HG03571 (cell line): ENCODE measurements around the gene UBE2Q2.

Source experiments
- ATAC-seq: cut with Tn5 transposase; IDR thresholded peaks from one replicate; pipeline ENCODE4 v1.9.1; 2021; ENCODE audit not compliant: unreplicated experiment

UBE2Q2 gene

GRCh38 chr15:75921732-75922703 lies 78.8 kb downstream of the UBE2Q2 start:
- no peak for ATAC-seq

- no peak for ATAC-seq
Observed at GRCh38 chr15:75923756-75924155, 80.5 kb downstream of the UBE2Q2 start.

GRCh38 chr15:75924576-75924975 lies 81.3 kb downstream of the UBE2Q2 start:
- ATAC-seq: no peak

DNA sequence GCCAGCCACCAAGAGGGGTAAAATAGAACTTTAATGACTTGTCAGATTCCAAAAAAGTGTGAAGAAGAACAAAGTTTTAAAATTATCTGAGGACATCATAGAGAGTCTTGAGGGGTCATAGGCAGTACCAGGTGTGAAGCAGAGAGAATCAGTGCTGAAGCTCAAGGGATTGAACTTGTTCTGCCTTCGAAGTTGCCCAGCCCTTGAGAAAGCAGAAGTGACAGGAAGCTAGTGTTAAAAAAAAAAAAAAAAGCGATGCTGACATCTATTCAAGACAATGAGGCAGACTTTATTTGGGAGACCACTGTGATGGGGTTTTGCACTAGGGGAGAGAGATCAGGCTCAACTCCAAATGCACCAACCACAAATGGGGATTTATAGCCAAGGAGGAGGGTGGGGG lies 82.2 kb downstream of the UBE2Q2 start:
- no peak for ATAC-seq

- no peak for ATAC-seq
Observed at GRCh38 chr15:75926931-75927330, 83.7 kb downstream of the UBE2Q2 start.

DNA sequence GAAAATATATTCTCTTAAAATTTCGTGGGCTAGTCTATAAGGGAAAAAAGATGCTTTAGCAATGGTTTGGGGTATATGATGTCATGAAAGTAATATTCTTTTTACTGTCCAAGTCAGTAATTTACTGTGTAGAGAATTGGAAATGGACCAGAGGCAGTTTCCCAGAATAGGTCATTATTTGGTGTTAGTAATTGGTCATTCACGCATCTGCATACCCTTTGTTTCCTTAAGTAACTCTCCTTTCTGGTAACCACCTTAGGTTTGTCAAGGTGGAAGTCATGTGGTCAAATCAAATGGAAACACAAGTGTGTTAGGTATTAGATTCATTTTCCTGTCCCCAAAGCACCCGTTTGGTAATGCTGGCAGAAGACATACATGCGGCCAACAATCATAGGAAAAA lies 84.4 kb downstream of the UBE2Q2 start:
- no peak for ATAC-seq

DNA sequence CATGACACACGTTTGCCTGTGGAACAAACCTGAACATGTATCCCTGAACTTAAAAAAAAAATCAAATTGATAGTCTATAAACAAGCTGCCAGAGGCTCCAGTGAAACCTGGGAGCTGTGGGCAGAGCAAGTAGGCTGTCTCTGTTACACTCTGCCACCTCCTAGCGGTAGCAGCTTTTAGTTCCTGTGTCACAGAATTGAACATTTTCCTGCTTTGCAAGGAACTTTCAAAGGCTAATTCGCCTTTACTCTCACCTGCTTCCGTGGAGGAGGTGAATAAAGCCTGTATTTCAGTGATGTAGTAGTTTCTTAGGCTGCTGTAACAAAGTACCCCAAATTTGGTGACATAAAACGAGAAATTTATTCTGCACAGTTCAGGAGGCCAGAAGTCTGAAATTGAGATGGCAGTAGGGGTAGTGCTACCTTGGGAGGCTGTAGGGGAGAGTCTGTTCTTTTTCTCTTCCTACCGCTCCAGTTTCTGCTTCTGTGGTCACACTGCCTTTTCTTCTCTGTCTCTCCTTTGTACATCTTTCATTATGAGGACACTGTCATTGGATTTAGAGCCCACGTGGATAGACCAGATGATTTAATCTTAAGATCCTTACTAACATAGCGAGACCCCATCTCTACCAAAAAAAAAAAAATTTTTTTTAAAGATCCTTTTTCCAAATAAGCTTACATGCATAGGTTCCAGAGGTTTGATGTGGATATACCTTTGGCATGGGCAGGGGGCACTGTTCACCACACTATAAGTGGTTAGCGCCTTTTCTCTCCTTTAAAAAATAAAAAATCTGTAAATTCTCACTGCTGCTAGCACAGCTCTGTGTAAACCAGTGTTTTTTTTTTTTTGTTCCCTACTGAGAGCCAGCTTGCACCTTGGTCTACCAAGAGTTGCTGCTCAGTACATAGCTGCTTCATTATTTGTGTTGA lies 85.7 kb downstream of the UBE2Q2 start:
- ATAC-seq: no peak

GRCh38 chr15:75929799-75930565 lies 86.7 kb downstream of the UBE2Q2 start:
- ATAC-seq: no peak

- ATAC-seq: no peak
Observed at GRCh38 chr15:75930866-75931265, 87.6 kb downstream of the UBE2Q2 start.

- ATAC-seq: no peak
Observed at GRCh38 chr15:75942464-75942863, 99.2 kb downstream of the UBE2Q2 start.

- ATAC-seq: no peak
Observed at GRCh38 chr15:75943246-75943645, 100.0 kb downstream of the UBE2Q2 start.

DNA sequence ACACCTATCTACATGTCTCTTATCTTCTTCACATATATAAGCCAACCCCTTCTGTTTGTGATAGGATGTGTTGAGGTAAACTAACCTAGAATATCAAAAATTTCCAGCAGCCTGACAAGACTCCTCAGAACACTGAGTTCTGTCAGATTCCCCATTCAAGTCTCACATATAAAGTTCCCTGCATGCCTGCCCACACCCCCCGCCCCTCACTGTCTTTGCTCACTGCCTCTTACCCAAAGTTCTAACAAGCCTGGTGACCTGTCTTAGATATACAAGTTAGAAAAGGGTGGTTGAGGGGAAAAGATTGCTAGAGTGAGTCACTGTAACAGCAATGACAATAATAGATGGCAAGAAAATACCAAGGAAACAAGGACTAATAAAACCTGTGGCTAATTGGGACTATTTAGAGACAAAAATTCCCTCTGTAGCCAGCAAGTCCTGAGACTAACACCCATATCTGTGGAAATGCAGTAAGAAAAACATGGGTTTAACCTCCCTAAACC lies 100.5 kb downstream of the UBE2Q2 start:
- ATAC-seq: no peak

DNA sequence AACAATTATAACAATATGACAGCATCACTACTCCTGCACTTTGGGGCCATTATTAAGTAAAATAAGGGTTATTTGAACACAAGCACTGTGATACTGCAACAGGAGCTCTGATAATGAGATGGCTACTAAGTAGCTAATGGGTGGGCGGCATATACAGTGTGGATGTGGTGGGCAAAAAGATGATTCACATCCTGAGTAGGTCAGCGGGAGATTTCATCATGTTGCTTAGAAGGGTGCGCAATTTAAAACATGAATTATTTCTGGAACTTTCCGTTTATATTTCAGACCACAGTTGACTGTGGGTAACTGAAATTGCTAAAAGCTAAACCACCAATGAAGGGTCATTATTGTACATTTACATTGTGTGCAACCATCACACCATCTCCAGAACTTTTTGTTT lies 102.7 kb downstream of the UBE2Q2 start:
- ATAC-seq: no peak

GRCh38 chr15:75947092-75947491 lies 103.8 kb downstream of the UBE2Q2 start:
- no peak for ATAC-seq

DNA sequence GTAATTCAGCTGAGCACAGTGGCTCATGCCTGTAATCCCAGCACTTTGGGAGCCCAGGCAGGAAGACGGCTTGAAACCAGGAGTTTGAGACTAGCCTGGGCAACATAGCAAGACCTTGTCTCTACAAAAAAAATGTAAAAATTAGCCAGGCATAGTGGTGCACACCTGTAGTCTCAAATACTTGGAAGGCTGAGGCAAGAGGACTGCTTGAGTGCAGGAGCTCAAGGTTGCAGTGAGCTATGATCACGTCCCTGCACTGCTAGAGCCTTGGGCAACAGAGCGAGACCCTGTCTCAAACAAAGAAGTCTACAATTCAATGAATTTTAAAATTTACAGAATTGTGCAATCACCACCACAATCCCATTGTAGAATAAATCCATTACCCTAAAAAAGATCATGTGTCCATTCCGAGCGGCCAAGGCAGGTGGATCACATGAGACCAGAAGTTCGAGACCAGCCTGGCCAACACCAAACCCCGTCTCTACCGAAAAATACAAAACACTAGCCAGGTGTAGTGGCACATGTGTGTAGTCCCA lies 105.6 kb downstream of the UBE2Q2 start:
- ATAC-seq: no peak
